ENCODE data around the gene VPS45.
A peak's percentile ranks its signal among the peaks of the same experiment; 100 is the strongest.

VPS45 gene

DNA sequence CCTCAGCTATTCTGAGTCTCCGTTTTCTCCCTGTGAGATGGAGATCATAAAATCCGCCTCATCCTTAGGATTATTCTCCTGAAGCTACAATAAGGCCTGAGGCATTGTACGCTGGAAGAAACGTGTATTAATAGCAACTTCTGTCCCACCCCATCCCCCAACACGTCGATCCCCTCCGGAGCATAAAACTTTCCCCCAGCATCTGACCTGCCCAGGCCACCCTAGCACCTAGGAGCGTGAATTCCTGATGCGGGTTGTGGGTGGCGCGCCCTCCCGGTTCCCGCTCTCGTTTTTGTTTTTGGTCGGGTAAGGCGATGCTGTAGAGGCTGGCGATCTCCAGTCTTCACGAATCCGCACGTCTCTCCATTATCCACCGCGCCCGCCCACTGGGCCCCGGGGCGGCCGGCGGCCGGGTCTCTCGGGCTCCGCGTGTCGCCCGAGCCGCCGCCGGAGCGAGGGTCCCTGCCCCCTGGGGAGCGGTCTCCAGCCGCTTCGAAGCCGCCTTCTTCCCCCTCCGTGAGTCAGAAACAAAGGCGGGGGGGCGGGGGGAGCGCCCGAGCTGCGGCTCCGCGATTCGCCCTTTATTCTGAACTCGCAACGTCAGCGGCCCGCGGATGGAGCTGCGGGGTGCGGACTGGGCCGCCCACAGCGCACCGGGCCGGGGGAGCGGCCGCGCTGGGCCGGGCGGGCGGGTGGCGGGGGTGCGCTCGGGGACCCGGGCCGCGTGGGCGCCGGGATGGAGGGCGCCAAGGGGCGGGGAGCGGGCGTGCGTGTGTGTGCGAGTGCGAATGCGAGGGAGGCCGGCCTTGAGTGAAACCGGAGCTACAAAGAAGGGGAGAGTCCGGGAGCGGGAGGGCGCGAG, 81.9 kb downstream of the VPS45 start, which contains the start of gene PLEKHO1:
TSS of gene PLEKHO1 (plus strand) at position 646 of the 862 bp plus-strand sequence. CDS start 342 bp downstream, outside the sequence.
- Histone ChIP-seq H3K4me3 (replicated peaks; ENCODE audit: insufficient read depth, low read length) (peak within 1 kb of the TSS; percentile 62), H3K27me3 (ENCODE audit: insufficient read depth, poor library complexity, severe bottlenecking) (no peaks in the 10 kb centered on the region), H3K27ac (replicated peaks) (peak within 1 kb of the TSS; percentile 86)
- peak in 1 of 2 experiments; percentile 76 for DNase-seq (ENCODE audit: low read depth in 1 of 2, low spot score in 1 of 2)
- TF ChIP-seq, protein P1, sequence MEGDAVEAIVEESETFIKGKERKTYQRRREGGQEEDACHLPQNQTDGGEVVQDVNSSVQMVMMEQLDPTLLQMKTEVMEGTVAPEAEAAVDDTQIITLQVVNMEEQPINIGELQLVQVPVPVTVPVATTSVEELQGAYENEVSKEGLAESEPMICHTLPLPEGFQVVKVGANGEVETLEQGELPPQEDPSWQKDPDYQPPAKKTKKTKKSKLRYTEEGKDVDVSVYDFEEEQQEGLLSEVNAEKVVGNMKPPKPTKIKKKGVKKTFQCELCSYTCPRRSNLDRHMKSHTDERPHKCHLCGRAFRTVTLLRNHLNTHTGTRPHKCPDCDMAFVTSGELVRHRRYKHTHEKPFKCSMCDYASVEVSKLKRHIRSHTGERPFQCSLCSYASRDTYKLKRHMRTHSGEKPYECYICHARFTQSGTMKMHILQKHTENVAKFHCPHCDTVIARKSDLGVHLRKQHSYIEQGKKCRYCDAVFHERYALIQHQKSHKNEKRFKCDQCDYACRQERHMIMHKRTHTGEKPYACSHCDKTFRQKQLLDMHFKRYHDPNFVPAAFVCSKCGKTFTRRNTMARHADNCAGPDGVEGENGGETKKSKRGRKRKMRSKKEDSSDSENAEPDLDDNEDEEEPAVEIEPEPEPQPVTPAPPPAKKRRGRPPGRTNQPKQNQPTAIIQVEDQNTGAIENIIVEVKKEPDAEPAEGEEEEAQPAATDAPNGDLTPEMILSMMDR (IDR thresholded peaks at IDR 0.05; ENCODE audit: insufficient read depth, low read length) = no peak
- TF ChIP-seq POLR2AphosphoS5 (IDR thresholded peaks at IDR 0.05; ENCODE audit: low read depth) (no peak), SPI1 (IDR thresholded peaks at IDR 0.05; ENCODE audit: borderline replicate concordance, low read depth) (no peak), GABPA (IDR thresholded peaks at IDR 0.05; ENCODE audit: low read depth) (no peak)
- TF ChIP-seq, protein P2, sequence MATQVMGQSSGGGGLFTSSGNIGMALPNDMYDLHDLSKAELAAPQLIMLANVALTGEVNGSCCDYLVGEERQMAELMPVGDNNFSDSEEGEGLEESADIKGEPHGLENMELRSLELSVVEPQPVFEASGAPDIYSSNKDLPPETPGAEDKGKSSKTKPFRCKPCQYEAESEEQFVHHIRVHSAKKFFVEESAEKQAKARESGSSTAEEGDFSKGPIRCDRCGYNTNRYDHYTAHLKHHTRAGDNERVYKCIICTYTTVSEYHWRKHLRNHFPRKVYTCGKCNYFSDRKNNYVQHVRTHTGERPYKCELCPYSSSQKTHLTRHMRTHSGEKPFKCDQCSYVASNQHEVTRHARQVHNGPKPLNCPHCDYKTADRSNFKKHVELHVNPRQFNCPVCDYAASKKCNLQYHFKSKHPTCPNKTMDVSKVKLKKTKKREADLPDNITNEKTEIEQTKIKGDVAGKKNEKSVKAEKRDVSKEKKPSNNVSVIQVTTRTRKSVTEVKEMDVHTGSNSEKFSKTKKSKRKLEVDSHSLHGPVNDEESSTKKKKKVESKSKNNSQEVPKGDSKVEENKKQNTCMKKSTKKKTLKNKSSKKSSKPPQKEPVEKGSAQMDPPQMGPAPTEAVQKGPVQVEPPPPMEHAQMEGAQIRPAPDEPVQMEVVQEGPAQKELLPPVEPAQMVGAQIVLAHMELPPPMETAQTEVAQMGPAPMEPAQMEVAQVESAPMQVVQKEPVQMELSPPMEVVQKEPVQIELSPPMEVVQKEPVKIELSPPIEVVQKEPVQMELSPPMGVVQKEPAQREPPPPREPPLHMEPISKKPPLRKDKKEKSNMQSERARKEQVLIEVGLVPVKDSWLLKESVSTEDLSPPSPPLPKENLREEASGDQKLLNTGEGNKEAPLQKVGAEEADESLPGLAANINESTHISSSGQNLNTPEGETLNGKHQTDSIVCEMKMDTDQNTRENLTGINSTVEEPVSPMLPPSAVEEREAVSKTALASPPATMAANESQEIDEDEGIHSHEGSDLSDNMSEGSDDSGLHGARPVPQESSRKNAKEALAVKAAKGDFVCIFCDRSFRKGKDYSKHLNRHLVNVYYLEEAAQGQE (IDR thresholded peaks at IDR 0.05; ENCODE audit: insufficient replicate concordance, low read depth) = no peak

DNA sequence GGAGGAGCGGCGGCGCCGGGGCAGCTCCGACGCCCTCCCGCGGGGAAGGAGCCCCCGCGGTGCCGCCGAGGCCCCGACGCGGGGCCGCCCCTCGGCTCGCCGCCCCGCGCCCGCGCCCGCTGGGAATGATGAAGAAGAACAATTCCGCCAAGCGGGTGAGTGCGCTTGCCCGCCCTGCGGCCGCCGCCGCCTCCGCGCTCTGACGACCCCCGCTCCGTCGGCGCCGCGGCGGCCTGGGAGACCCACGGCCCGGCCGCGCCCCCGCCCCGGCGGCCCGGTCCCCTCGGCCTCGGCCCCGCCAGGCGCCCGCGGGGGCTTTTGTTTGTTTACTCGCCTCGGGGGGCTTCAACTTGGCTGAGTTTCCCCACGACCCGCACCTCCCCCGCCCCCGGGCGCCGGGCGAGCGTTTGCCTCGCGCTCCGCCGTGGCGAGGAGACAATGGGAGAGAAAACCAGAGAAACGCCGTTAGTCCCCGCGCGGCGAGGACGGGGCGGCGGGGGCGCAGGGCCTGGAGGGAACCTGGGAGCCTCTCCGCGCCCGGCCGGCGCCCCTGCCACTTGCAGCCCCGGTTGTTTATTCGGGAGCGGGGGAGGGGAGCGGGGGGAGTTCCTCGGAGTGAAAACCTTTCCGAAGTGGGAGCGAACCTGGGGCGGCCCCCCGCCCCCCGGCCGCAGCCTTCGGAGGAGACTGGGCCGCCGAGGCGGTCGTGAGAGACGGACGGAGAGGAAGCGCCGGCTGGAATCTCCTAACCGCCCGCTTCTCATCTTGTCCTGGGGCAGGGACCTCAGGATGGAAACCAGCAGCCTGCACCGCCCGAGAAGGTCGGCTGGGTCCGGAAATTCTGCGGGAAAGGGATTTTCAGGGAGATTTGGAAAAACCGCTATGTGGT, 82.8 kb downstream of the VPS45 start:
- peak overlapping the region; percentile 62 for H3K4me3 ChIP-seq (replicated peaks; ENCODE audit: insufficient read depth, low read length)
- DNase-seq (ENCODE audit: low read depth in 1 of 2, low spot score in 1 of 2) = peak in 1 of 2 experiments; percentile 22
- peak overlapping the region; percentile 86 for H3K27ac ChIP-seq (replicated peaks)
- TF ChIP-seq SPI1 (IDR thresholded peaks at IDR 0.05; ENCODE audit: borderline replicate concordance, low read depth) (peak; percentile 12; the same call in 1 of the 2 replicates), GABPA (IDR thresholded peaks at IDR 0.05; ENCODE audit: low read depth) (no peak)
- no peaks in the 10 kb centered on the region for H3K27me3 ChIP-seq (ENCODE audit: insufficient read depth, poor library complexity, severe bottlenecking)

DNA sequence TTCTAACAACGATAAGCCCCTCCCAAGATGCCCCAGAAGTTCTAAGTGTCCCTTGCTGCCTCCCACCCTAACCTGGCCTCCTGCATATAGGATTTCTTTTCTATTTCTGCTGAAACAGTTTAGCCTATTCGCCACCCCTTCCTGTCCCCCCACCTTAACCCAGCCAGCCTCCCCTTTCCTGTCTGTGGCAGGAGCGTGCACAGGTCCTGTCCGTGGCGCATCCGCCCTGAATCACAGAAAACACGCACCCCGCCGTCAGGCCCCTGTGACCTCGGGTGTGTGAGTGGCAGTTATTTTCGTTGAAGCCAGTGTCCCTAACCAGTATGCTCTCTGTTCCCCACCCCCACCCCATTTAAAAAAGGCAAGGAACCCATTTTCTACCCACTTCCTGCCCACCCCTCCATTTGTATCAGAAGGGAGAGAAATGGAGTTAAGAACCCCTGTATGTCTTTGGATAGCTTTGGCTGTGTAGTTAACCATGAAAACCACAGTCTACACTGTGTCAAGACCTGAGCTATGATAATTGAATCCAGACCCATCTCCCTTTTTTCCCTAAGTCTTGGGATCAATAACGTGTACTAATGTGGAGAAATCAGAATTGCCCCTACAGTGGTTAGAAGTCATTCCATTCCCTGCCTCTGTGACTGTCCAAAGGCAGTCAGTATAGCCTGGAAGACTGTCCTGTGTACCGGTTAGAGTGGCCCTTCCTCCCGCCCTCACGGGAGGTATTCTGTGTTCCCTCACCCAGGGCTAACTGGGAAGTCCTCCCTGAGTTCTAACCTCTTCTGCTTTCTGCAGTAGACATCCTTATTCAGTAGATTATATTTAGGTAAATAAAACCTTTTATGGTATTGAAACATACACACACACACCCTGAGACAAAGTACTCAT, 84.0 kb downstream of the VPS45 start:
- TF ChIP-seq SPI1 (IDR thresholded peaks at IDR 0.05; ENCODE audit: borderline replicate concordance, low read depth) (peak; percentile 41; the same call in 1 of the 2 replicates), POLR2AphosphoS5 (IDR thresholded peaks at IDR 0.05; ENCODE audit: low read depth) (peak; percentile 49; the same call in 1 of the 2 replicates), GABPA (IDR thresholded peaks at IDR 0.05; ENCODE audit: low read depth) (no peak)
- TF ChIP-seq, protein P1 (IDR thresholded peaks at IDR 0.05; ENCODE audit: insufficient read depth, low read length) = no peak
- TF ChIP-seq, protein P2 (IDR thresholded peaks at IDR 0.05; ENCODE audit: insufficient replicate concordance, low read depth) = no peak
- H3K4me3 ChIP-seq (replicated peaks; ENCODE audit: insufficient read depth, low read length) = peak overlapping the region; percentile 62
- DNase-seq (ENCODE audit: low read depth in 1 of 2, low spot score in 1 of 2) = peak in 1 of 2 experiments; percentile 71

More for the DNA sequence above, 84.0 kb downstream of the VPS45 start:
- Histone ChIP-seq H3K27ac (replicated peaks) (peak overlapping the region; percentile 86), H3K27me3 (ENCODE audit: insufficient read depth, poor library complexity, severe bottlenecking) (no peaks in the 10 kb centered on the region)
